GM21717 (cell line): ENCODE results near the gene PCDHGA7.
"Not testable (repeated sequence)": the region's sequence is repeated elsewhere in the genome, so short reads cannot be mapped to it uniquely, and the experiment has no call there.

Experiments used
- ATAC-seq: cut with Tn5 transposase; IDR thresholded peaks from one replicate; pipeline ENCODE4 v1.9.1; 2021; ENCODE audit warnings: mild to moderate bottlenecking, moderate library complexity; ENCODE audit not compliant: unreplicated experiment

The PCDHGA7 gene

DNA sequence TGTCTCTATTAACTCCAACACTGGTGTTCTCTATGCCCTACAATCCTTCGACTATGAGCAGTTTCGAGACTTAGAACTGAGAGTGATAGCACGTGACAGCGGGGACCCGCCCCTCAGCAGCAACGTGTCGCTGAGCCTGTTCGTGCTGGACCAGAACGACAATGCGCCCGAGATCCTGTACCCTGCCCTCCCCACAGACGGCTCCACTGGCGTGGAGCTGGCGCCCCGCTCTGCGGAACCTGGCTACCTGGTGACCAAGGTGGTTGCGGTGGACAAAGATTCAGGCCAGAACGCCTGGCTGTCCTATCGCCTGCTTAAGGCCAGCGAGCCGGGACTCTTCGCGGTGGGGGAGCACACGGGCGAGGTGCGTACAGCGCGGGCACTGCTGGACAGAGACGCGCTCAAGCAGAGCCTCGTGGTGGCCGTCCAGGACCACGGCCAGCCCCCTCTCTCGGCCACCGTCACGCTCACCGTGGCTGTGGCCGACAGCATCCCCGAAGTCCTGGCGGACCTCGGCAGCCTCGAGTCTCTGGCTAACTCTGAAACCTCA, 40.3 kb downstream of the PCDHGA7 start:
- no peak for ATAC-seq

- no peak for ATAC-seq
These were observed 45.4 kb downstream of the PCDHGA7 start for GRCh38 chr5:141427783-141428426.

DNA sequence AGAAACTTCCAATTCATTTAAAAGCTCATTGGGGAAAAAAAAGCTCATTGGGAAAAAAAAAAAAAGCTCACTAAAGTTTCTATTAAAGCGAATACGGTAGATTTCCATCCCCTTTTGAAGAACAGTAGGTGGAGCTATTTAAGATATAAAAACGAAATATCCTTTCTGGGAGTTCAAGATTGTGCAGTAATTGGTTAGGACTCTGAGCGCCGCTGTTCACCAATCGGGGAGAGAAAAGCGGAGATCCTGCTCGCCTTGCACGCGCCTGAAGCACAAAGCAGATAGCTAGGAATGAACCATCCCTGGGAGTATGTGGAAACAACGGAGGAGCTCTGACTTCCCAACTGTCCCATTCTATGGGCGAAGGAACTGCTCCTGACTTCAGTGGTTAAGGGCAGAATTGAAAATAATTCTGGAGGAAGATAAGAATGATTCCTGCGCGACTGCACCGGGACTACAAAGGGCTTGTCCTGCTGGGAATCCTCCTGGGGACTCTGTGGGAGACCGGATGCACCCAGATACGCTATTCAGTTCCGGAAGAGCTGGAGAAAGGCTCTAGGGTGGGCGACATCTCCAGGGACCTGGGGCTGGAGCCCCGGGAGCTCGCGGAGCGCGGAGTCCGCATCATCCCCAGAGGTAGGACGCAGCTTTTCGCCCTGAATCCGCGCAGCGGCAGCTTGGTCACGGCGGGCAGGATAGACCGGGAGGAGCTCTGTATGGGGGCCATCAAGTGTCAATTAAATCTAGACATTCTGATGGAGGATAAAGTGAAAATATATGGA, 48.0 kb downstream of the PCDHGA7 start, which contains the start of gene PCDHGA12:
PCDHGA12 (plus strand) TSS at position 176 of the 782 bp plus-strand sequence; CDS start at position 429, 253 bp downstream.
- ATAC-seq, result peak; percentile 93

GRCh38 chr5:141431286-141431685, 48.7 kb downstream of the PCDHGA7 start:
- ATAC-seq, result peak; percentile 34

- not testable (repeated sequence) for ATAC-seq
These were observed 49.8 kb downstream of the PCDHGA7 start for GRCh38 chr5:141432308-141432707.

- not testable (repeated sequence) for ATAC-seq
These were observed 50.2 kb downstream of the PCDHGA7 start for GRCh38 chr5:141432726-141433125.

- ATAC-seq, result no peak
These were observed 51.5 kb downstream of the PCDHGA7 start for GRCh38 chr5:141434006-141434405.
